ENCODE measurements around the gene RAD51B. TPM values are rescaled to one million over a fixed set of nuclear protein-coding genes. Genes with fewer than 3 reads are reported as not detected.

RAD51B gene
- total RNA-seq, 1 experiment from 2014 or later = 23.3 TPM

DNA sequence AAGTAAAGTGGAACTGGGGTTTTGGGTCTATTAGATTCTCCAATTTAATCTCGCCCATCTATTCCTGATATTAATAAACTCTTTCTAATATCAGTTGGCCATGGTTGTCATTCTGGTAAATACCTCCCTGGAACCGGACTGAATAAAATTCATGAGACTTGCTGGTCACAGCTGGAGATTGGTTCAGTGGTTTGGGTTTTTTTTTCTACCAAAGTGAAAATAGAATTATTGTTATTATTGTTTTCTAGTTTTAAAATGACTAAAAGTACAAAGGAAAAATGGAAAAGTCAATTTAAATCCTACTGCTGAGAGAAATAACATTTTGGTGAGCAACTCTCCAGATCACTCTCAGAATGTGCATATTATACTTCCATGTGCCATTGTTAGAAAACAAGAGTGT lies 535.8 kb downstream of the RAD51B start:
- H3K9me3 ChIP-seq (ENCODE audit: low read depth, low read length, poor library complexity, severe bottlenecking) = no peaks in the 10 kb centered on the region
- BruUV-seq (replicated peaks) = no TSS peak
- intact Hi-C loops (cut with micrococcal nuclease; ENCODE audit: unreplicated experiment) = no loop called here
- no peak overlapping the region for H3K4me3 ChIP-seq (ENCODE audit: low read depth, low read length, poor library complexity, severe bottlenecking)
- no peaks in the 10 kb centered on the region for H3K36me3 ChIP-seq (ENCODE audit: insufficient read depth, low read length, poor library complexity, severe bottlenecking)
- no peak for DNase-seq (ENCODE audit: low spot score)
- ChIA-PET POLR2A (ENCODE audit: low non-redundant PET) (no interaction called here), CTCF (no interaction called here)
- no peaks in the 10 kb centered on the region for H3K27me3 ChIP-seq (replicated peaks; ENCODE audit: insufficient read depth, low read depth, low read length, poor library complexity)
- no peak for TF ChIP-seq EZH2 (IDR thresholded peaks at IDR 0.05; ENCODE audit: borderline replicate concordance, low read depth, low read length, poor library complexity, severe bottlenecking)
- TF ChIP-seq, protein P1, sequence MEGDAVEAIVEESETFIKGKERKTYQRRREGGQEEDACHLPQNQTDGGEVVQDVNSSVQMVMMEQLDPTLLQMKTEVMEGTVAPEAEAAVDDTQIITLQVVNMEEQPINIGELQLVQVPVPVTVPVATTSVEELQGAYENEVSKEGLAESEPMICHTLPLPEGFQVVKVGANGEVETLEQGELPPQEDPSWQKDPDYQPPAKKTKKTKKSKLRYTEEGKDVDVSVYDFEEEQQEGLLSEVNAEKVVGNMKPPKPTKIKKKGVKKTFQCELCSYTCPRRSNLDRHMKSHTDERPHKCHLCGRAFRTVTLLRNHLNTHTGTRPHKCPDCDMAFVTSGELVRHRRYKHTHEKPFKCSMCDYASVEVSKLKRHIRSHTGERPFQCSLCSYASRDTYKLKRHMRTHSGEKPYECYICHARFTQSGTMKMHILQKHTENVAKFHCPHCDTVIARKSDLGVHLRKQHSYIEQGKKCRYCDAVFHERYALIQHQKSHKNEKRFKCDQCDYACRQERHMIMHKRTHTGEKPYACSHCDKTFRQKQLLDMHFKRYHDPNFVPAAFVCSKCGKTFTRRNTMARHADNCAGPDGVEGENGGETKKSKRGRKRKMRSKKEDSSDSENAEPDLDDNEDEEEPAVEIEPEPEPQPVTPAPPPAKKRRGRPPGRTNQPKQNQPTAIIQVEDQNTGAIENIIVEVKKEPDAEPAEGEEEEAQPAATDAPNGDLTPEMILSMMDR (conservative IDR thresholded peaks at IDR 0.05; ENCODE audit: low read depth, low read length) = no peak
- peaks cover 7% of the 10 kb centered on the region for H3K4me1 ChIP-seq (ENCODE audit: insufficient read depth, low read length, poor library complexity, severe bottlenecking)
- H3K27ac ChIP-seq (ENCODE audit: low read depth, low read length, poor library complexity, severe bottlenecking) = no peak overlapping the region

DNA sequence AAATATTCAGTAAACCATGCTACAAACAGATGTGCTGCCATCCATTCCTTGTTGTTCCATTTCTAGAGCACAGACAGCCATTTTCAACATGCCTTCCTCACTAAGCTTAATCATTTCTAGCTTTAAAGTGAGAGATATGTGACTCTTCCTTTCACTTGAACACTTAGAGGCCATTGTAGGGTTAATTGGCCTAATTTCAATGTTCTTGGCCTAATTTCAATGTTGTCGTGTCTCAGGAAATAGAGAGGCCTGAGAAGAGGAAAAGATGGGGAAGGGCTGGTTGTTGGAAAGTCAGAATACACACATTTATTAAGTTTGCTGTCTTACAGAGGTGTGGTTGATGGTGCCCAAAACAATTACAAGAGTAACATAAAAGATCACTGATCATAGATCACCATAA lies 538.2 kb downstream of the RAD51B start:
- no TSS peak for BruUV-seq (replicated peaks)
- intact Hi-C loops (cut with micrococcal nuclease; ENCODE audit: unreplicated experiment) = no loop called here
- DNase-seq (ENCODE audit: low spot score) = no peak
- no peak overlapping the region for H3K4me3 ChIP-seq (ENCODE audit: low read depth, low read length, poor library complexity, severe bottlenecking)
- no peak overlapping the region for H3K27ac ChIP-seq (ENCODE audit: low read depth, low read length, poor library complexity, severe bottlenecking)
- no peaks in the 10 kb centered on the region for H3K9me3 ChIP-seq (ENCODE audit: low read depth, low read length, poor library complexity, severe bottlenecking)
- no peak for TF ChIP-seq EZH2 (IDR thresholded peaks at IDR 0.05; ENCODE audit: borderline replicate concordance, low read depth, low read length, poor library complexity, severe bottlenecking)
- TF ChIP-seq, protein P1 (conservative IDR thresholded peaks at IDR 0.05; ENCODE audit: low read depth, low read length) = no peak
- H3K4me1 ChIP-seq (ENCODE audit: insufficient read depth, low read length, poor library complexity, severe bottlenecking) = peaks cover 3% of the 10 kb centered on the region
- ChIA-PET CTCF (no interaction called here), POLR2A (ENCODE audit: low non-redundant PET) (no interaction called here)
- no peaks in the 10 kb centered on the region for H3K36me3 ChIP-seq (ENCODE audit: insufficient read depth, low read length, poor library complexity, severe bottlenecking)
- H3K27me3 ChIP-seq (replicated peaks; ENCODE audit: insufficient read depth, low read depth, low read length, poor library complexity) = no peaks in the 10 kb centered on the region

DNA sequence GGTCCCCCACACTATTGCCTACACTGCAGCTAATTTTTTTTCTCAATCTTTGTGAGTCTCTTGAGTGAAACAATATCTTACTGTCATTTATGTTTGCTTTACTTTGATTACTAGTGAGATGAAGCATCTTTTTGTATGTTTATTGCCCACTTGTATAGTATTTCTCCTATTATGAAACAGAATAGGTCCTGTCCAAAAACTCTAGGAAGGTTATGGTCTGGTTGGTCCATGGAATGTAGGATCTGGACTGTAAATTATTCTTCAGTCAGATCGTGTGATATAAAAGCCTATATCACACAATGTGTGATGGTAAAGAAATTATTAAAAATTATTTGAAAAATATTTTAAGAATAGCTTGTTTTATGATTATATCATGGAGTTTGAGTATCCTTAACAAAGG lies 538.9 kb downstream of the RAD51B start:
- no TSS peak for BruUV-seq (replicated peaks)
- CTCF ChIA-PET = no interaction called here

More for the DNA sequence above, 538.9 kb downstream of the RAD51B start:
- H3K27ac ChIP-seq (ENCODE audit: low read depth, low read length, poor library complexity, severe bottlenecking) = no peak overlapping the region
- no peak for DNase-seq (ENCODE audit: low spot score)
- POLR2A ChIA-PET (ENCODE audit: low non-redundant PET) = no interaction called here
- no peaks in the 10 kb centered on the region for H3K36me3 ChIP-seq (ENCODE audit: insufficient read depth, low read length, poor library complexity, severe bottlenecking)
- H3K27me3 ChIP-seq (replicated peaks; ENCODE audit: insufficient read depth, low read depth, low read length, poor library complexity) = no peaks in the 10 kb centered on the region
- intact Hi-C loops (cut with micrococcal nuclease; ENCODE audit: unreplicated experiment) = no loop called here
- no peak for TF ChIP-seq EZH2 (IDR thresholded peaks at IDR 0.05; ENCODE audit: borderline replicate concordance, low read depth, low read length, poor library complexity, severe bottlenecking)
- TF ChIP-seq, protein P1 (conservative IDR thresholded peaks at IDR 0.05; ENCODE audit: low read depth, low read length) = no peak
- H3K9me3 ChIP-seq (ENCODE audit: low read depth, low read length, poor library complexity, severe bottlenecking) = no peaks in the 10 kb centered on the region
- H3K4me1 ChIP-seq (ENCODE audit: insufficient read depth, low read length, poor library complexity, severe bottlenecking) = peaks cover 3% of the 10 kb centered on the region
- H3K4me3 ChIP-seq (ENCODE audit: low read depth, low read length, poor library complexity, severe bottlenecking) = no peak overlapping the region

Data from A673 (cell line).